Measurements from ENCODE around the gene IL11. TPM values are rescaled to one million over a fixed set of nuclear protein-coding genes. Genes with fewer than 3 reads are reported as not detected.

Gene IL11
- total and polyA plus RNA-seq, 2 experiments from 2014 or later: 4.4 to 6.6 TPM

GRCh38 chr19:55319785-55320184 lies 50.5 kb downstream of the IL11 start:
- DNase-seq (ENCODE audit: low spot score): peak; percentile 72
- Histone ChIP-seq H3K27ac (no peak overlapping the region), H3K79me2 (no peaks in the 10 kb centered on the region), H2AFZ (peak overlapping the region; percentile 36), H3K36me3 (replicated peaks; ENCODE audit: insufficient read depth, low read depth) (no peaks in the 10 kb centered on the region), H3K4me2 (peak overlapping the region; percentile 78), H3K4me3 (no peak overlapping the region), H3K27me3 (no peaks in the 10 kb centered on the region), H4K20me1 (ENCODE audit: insufficient read depth, poor library complexity, severe bottlenecking) (no peaks in the 10 kb centered on the region), H3K9me3 (ENCODE audit: low read depth) (no peaks in the 10 kb centered on the region), H3K9me2 (replicated peaks; ENCODE audit: insufficient read depth) (no peaks in the 10 kb centered on the region), H3K4me1 (ENCODE audit: insufficient read depth) (peaks cover 6% of the 10 kb centered on the region)
- TF ChIP-seq EZH2phosphoT487 (IDR thresholded peaks at IDR 0.05; ENCODE audit: low read depth, severe bottlenecking, unreplicated experiment): no peak
- TF ChIP-seq, protein P1, sequence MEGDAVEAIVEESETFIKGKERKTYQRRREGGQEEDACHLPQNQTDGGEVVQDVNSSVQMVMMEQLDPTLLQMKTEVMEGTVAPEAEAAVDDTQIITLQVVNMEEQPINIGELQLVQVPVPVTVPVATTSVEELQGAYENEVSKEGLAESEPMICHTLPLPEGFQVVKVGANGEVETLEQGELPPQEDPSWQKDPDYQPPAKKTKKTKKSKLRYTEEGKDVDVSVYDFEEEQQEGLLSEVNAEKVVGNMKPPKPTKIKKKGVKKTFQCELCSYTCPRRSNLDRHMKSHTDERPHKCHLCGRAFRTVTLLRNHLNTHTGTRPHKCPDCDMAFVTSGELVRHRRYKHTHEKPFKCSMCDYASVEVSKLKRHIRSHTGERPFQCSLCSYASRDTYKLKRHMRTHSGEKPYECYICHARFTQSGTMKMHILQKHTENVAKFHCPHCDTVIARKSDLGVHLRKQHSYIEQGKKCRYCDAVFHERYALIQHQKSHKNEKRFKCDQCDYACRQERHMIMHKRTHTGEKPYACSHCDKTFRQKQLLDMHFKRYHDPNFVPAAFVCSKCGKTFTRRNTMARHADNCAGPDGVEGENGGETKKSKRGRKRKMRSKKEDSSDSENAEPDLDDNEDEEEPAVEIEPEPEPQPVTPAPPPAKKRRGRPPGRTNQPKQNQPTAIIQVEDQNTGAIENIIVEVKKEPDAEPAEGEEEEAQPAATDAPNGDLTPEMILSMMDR (IDR thresholded peaks at IDR 0.05; ENCODE audit: poor library complexity): no peak
- TF ChIP-seq EZH2 (IDR thresholded peaks at IDR 0.05; ENCODE audit: borderline replicate concordance): no peak
- WGBS (ENCODE audit: low lambda C conversion rate, missing lambda C conversion rate): 16% methylated on average over 21 of the region's 21 CpGs

DNA sequence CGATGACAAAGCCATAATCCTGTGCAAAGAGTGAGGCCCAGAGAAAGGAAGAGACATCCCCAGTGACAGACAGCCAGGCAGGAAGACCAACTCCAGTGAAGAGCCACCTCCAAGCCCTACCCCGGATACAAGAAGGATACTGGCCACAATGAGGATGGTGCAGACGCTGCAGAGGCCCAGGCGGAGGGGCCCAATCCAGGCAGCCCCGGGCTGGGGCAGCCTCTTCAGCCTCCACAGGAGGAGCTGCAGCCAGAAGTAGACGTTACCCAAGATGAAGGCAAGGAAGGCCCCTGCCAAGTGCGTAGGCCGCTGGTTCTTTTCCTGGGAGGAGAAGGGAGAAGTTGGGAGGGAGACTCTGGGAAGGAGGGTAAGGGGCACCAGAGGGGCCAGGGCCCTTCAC lies 53.6 kb downstream of the IL11 start:
- no peak overlapping the region for H3K27ac ChIP-seq
- H2AFZ ChIP-seq: no peak overlapping the region
- no peaks in the 10 kb centered on the region for H3K27me3 ChIP-seq
- H3K4me1 ChIP-seq (ENCODE audit: insufficient read depth): peaks cover 3% of the 10 kb centered on the region
- no peaks in the 10 kb centered on the region for H3K9me3 ChIP-seq (ENCODE audit: low read depth)
- no peaks in the 10 kb centered on the region for H3K36me3 ChIP-seq (replicated peaks; ENCODE audit: insufficient read depth, low read depth)
- 87% methylated on average over 8 of the region's 8 CpGs for WGBS (ENCODE audit: low lambda C conversion rate, missing lambda C conversion rate)
- no peaks in the 10 kb centered on the region for H4K20me1 ChIP-seq (ENCODE audit: insufficient read depth, poor library complexity, severe bottlenecking)
- H3K79me2 ChIP-seq: no peaks in the 10 kb centered on the region
- no peak overlapping the region for H3K4me2 ChIP-seq
- no peaks in the 10 kb centered on the region for H3K9me2 ChIP-seq (replicated peaks; ENCODE audit: insufficient read depth)
- no peak for DNase-seq (ENCODE audit: low spot score)
- TF ChIP-seq EZH2 (IDR thresholded peaks at IDR 0.05; ENCODE audit: borderline replicate concordance) (no peak), EZH2phosphoT487 (IDR thresholded peaks at IDR 0.05; ENCODE audit: low read depth, severe bottlenecking, unreplicated experiment) (no peak)
- TF ChIP-seq, protein P1 (IDR thresholded peaks at IDR 0.05; ENCODE audit: poor library complexity): no peak
- no peak overlapping the region for H3K4me3 ChIP-seq

- no peak for TF ChIP-seq EZH2phosphoT487 (IDR thresholded peaks at IDR 0.05; ENCODE audit: low read depth, severe bottlenecking, unreplicated experiment)
- TF ChIP-seq, protein P1 (IDR thresholded peaks at IDR 0.05; ENCODE audit: poor library complexity): no peak
- TF ChIP-seq EZH2 (IDR thresholded peaks at IDR 0.05; ENCODE audit: borderline replicate concordance): no peak
- no peak overlapping the region for H3K4me3 ChIP-seq
- no peaks in the 10 kb centered on the region for H3K9me2 ChIP-seq (replicated peaks; ENCODE audit: insufficient read depth)
- no peaks in the 10 kb centered on the region for H3K36me3 ChIP-seq (replicated peaks; ENCODE audit: insufficient read depth, low read depth)
- H3K9me3 ChIP-seq (ENCODE audit: low read depth): no peaks in the 10 kb centered on the region
- H2AFZ ChIP-seq: no peak overlapping the region
- 95% methylated on average over 13 of the region's 13 CpGs for WGBS (ENCODE audit: low lambda C conversion rate, missing lambda C conversion rate)
- H3K79me2 ChIP-seq: no peaks in the 10 kb centered on the region
- peaks cover 3% of the 10 kb centered on the region for H3K4me1 ChIP-seq (ENCODE audit: insufficient read depth)
- H3K27ac ChIP-seq: no peak overlapping the region
- no peak for DNase-seq (ENCODE audit: low spot score)
- H4K20me1 ChIP-seq (ENCODE audit: insufficient read depth, poor library complexity, severe bottlenecking): no peaks in the 10 kb centered on the region
- H3K4me2 ChIP-seq: no peak overlapping the region
- no peaks in the 10 kb centered on the region for H3K27me3 ChIP-seq
Measured at GRCh38 chr19:55315956-55316525, 54.2 kb downstream of the IL11 start.

Data from hepatocyte (in vitro differentiated cells).